Heart right ventricle (tissue), 16 donors: Measurements from ENCODE around the gene IL1RAPL1. TPM values are rescaled to one million over a fixed set of nuclear protein-coding genes. Genes with fewer than 3 reads are reported as not detected.

Experiments
- ATAC-seq, 8 donors: fragments of 200-7000 bp; cut with Tn5 transposase; one replicate each; pipeline ENCODE4 v1.9.1; 2020; ENCODE audit warnings: mild to moderate bottlenecking in 8 of 8, moderate library complexity in 8 of 8, moderate number of reproducible peaks in 1 of 8
- DNase-seq, 2 donors: peaks; one replicate each; pipeline ENCODE4 v3.0.0-alpha.2; 2020
- H3K27ac ChIP-seq, 10 donors: fragments of 200-600 bp; sonication (generic) in 2 of 10; one replicate each; pipeline versions ENCODE4 v1.5.0 to v1.8.0; 2020 to 2022; ENCODE audit warnings: mild to moderate bottlenecking in 3 of 10
- H3K27me3 ChIP-seq, 7 donors: fragments of 200-600 bp; one replicate each; pipeline ENCODE4 v1.8.0; 2021 to 2022; ENCODE audit warnings: mild to moderate bottlenecking in 2 of 7
- H3K36me3 ChIP-seq, 9 donors: fragments of 200-600 bp; sonication (generic) in 1 of 9; one replicate each; pipeline versions ENCODE4 v1.5.0 to v1.8.0; 2020 to 2022; ENCODE audit warnings: mild to moderate bottlenecking in 2 of 9
- H3K4me1 ChIP-seq, 9 donors: fragments of 200-600 bp; sonication (generic) in 1 of 9; one replicate each; pipeline versions ENCODE4 v1.5.0 to v1.8.0; 2020 to 2022; ENCODE audit warnings: mild to moderate bottlenecking in 4 of 9
- H3K4me3 ChIP-seq, 10 donors: fragments of 200-600 bp; sonication (generic) in 2 of 10; one replicate each; pipeline versions ENCODE4 v1.5.0 to v1.8.0; 2020 to 2022; ENCODE audit warnings: mild to moderate bottlenecking in 7 of 10, moderate library complexity in 2 of 10
- H3K9me3 ChIP-seq, 11 donors: fragments of 200-600 bp in 10 of 11; sonication (generic) in 2 of 11; one replicate each; pipeline versions ENCODE4 v1.5.0 to v1.8.0; 2013 to 2022; ENCODE audit warnings: mild to moderate bottlenecking in 2 of 11, control low read depth in 1 of 11, moderate library complexity in 1 of 11
- WGBS, 2 donors: extraction: QIAGEN DNeasy Blood & Tissue Kit; methylation state at CpG; one replicate each; pipeline ENCODE4 v1.1.7; 2013; ENCODE audit warnings: inconsistent platforms in 1 of 2; 5-methylcytosine and 5-hydroxymethylcytosine counted together
- intact Hi-C, 10 donors: fragments of 100-400 bp; cut with DNase I; formaldehyde crosslinking; loops; one replicate each; pipeline versions ENCODE4 v1.11.1 to v1.14.2; 2022
- polyA plus RNA-seq, 2 donors: library from polyadenylated mRNA; stranded (reverse); fragments of 200-250 nt; gene quantifications; one replicate each; pipeline ENCODE4 v1.2.3, GENCODE V29; 2013
- total RNA-seq, 10 donors: library from RNA; stranded (reverse); fragmentation: NEBNext Ultra II Directional in 3 of 10; extraction: Animal tissue kit (Norgen Biotek cat#: 25700) in 3 of 10; gene quantifications; one replicate each; pipeline versions ENCODE4 v1.2.1 to v1.2.4, GENCODE V29; 2021 to 2023
- TF ChIP-seq, protein P1 (sequence below), 9 donors: fragments of 200-600 bp; sonication (generic) in 2 of 9; IDR thresholded peaks; one replicate each; pipeline versions ENCODE4 v1.5.0 to v1.8.0; 2021 to 2022; ENCODE audit warnings: antibody characterized with exemption in 9 of 9, mild to moderate bottlenecking in 5 of 9, moderate library complexity in 1 of 9
- donor health status: Arrhythmogenic right ventricular cardiomyopathy.
- donor health status: ischemic (EF 13 %, LVEDD 7.1; RV severe dilation, severe dysfunction).
- donor health status: healthy with polysubstance abuse.
- donor health status: DM: no; HTN: yes; CAD: no.
- donor health status: DM: no; HTN: no; CAD: no.
- donor health status: ischemic (EF 25% LVEDD 6.9; RV normal size, moderate dysfunction).
- donor health status: ischemic (EF 25% LVEDD 5.7; RV mildly dilated, moderate dysfunction).
- donor health status: healthy.
- donor health status: DM: yes; HTN: yes; CAD: no.
- donor health status: Ischemic cardiomyopathy.
- donor health status: ischemic (EF 35%, LVEDD 5.7; RV mildly dilated, moderate dysfunction).
- donor health status: nonischemic (EF 11% LVEDD 7.7; RV severe dilation, severe dysfunction).
- donor health status: DM: yes; HTN: yes; CAD: no.
- donor health status: PGD.
- donor health status: ischemic (EF 29% LVEDD 5.4; RV normal size, mild dysfunction).
- donor health status: nonischemic (EF 23%, LVEDD 6.1; RV moderate dilation, normal function).

Gene IL1RAPL1
- total and polyA plus RNA-seq, 12 donors = 0.13 to 6.3 (median 2.8) TPM

DNA sequence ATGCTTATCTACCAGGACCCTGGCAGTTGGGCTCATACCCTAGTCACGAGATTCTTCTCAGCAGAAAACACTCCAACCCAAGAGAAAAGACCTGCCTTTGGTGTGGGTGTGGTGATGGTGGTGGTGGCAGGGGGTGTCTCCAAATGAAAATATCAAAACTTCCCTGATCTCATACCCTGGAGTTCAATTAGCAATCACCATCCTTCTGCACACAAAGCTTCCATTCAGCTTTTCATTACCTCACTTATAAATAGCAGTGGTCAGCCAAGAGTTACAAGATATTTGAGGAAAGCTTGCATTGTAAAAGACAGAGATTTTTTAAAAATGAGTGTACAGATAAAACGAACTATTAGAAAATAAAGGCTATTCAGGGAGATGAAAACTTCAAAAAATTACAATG is 1047.3 kb downstream of the IL1RAPL1 start:
- 48 to 64% methylated on average over 2 of the region's 2 CpGs for WGBS, 2 donors

DNA sequence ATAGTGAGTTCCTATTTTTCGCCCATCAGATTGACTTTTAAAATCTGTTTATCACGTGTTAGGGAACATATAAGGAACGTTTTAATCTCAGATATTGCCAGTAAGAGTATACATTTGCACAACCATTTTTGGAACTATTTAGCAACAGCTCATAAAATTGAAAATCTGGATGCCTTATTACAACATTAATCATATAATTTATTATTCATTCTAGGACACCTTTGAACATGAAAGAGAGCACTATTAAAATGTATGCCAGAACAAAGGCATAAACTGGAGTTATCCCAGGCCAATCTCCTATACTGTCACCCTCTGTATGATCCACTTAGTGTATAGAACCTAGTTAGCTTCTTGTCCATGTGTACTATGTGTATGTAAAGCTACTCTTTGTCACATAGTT is 1049.1 kb downstream of the IL1RAPL1 start:
- ATAC-seq = no peak
- 77% methylated on average over 3 of the region's 3 CpGs for WGBS, 2 donors

More for the DNA sequence above, 1047.3 kb downstream of the IL1RAPL1 start:
- Histone ChIP-seq H3K9me3 (no peaks in the 10 kb centered on the region), H3K4me1 (no peaks in the 10 kb centered on the region), H3K4me3 (no peak overlapping the region), H3K36me3 (no peaks in the 10 kb centered on the region), H3K27ac (no peak overlapping the region), H3K27me3 (no peaks in the 10 kb centered on the region)
- no peak for ATAC-seq
- intact Hi-C loops = no loop called here
- TF ChIP-seq, protein P1, sequence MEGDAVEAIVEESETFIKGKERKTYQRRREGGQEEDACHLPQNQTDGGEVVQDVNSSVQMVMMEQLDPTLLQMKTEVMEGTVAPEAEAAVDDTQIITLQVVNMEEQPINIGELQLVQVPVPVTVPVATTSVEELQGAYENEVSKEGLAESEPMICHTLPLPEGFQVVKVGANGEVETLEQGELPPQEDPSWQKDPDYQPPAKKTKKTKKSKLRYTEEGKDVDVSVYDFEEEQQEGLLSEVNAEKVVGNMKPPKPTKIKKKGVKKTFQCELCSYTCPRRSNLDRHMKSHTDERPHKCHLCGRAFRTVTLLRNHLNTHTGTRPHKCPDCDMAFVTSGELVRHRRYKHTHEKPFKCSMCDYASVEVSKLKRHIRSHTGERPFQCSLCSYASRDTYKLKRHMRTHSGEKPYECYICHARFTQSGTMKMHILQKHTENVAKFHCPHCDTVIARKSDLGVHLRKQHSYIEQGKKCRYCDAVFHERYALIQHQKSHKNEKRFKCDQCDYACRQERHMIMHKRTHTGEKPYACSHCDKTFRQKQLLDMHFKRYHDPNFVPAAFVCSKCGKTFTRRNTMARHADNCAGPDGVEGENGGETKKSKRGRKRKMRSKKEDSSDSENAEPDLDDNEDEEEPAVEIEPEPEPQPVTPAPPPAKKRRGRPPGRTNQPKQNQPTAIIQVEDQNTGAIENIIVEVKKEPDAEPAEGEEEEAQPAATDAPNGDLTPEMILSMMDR (IDR thresholded peaks at IDR 0.05) = no peak
- DNase-seq = no peak

DNA sequence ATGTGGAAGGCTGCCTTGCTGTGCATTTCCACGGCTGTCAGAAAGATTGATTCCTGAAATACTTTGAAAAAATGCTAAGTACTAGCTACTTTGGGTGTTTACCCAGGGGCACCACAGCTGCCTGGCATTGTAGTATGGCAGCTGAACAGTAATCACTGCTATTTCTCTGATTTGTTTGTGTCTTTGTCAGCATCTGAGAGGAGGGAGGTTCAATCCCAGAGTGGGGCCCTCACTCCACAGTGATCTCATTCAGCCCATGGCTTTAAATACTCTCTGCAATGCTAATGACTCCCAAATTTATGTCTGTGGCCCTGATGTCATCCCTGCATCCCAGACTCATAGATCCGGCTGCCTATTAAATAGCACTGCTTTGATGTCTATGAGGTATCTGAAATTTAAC is 1052.9 kb downstream of the IL1RAPL1 start:
- Histone ChIP-seq H3K36me3 (no peaks in the 10 kb centered on the region), H3K9me3 (no peaks in the 10 kb centered on the region), H3K4me3 (no peak overlapping the region), H3K27ac (no peak overlapping the region), H3K27me3 (no peaks in the 10 kb centered on the region), H3K4me1 (no peaks in the 10 kb centered on the region)
- ATAC-seq = no peak
- intact Hi-C loops = no loop called here
- TF ChIP-seq, protein P1 (IDR thresholded peaks at IDR 0.05) = no peak
- DNase-seq = no peak
- 72 to 86% methylated on average over 2 of the region's 2 CpGs for WGBS, 2 donors

More for the DNA sequence above, 1049.1 kb downstream of the IL1RAPL1 start:
- Histone ChIP-seq H3K4me1 (no peaks in the 10 kb centered on the region), H3K4me3 (no peak overlapping the region), H3K36me3 (no peaks in the 10 kb centered on the region), H3K27ac (no peak overlapping the region), H3K27me3 (no peaks in the 10 kb centered on the region), H3K9me3 (no peaks in the 10 kb centered on the region)
- DNase-seq = no peak
- intact Hi-C loops = no loop called here
- TF ChIP-seq, protein P1 (IDR thresholded peaks at IDR 0.05) = no peak

DNA sequence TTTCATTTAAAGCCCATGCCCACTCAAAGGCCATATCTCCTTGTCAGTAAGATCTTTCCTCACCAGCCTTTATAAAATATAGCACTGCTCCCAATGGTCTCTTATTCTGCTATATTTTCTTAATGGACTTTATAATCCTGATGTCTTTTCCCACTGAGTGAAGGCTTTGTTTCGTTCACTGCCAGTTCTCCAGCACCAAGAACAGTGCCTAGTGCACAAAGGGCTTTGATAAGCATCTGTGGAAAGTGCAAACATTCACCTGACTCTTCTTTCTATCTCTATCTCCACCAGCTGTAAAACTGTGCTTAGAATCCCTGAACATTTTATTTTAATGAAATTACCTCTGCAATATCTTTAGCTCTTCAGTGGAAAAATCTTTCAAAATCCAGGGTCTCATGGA is 1054.2 kb downstream of the IL1RAPL1 start:
- Histone ChIP-seq H3K27ac (no peak overlapping the region), H3K9me3 (peaks cover 0 to 9% (median 0%) of the 10 kb centered on the region in 11 donors), H3K36me3 (no peaks in the 10 kb centered on the region), H3K4me3 (no peak overlapping the region), H3K27me3 (no peaks in the 10 kb centered on the region), H3K4me1 (no peaks in the 10 kb centered on the region)
- WGBS, 2 donors = 53 to 63% methylated on average over 1 of the region's 1 CpG
- no peak for DNase-seq
- intact Hi-C loops = no loop called here
- ATAC-seq = no peak
- TF ChIP-seq, protein P1 (IDR thresholded peaks at IDR 0.05) = no peak
